Fibroblast of lung (primary cell): ENCODE data around the gene SMC1B. TPM values are rescaled to one million over a fixed set of nuclear protein-coding genes. Genes with fewer than 3 reads are reported as not detected.

Experiments used
- DNase-seq, 2 donors: peaks; one replicate each; pipeline versions ENCODE4 v3.0.0 to v3.0.0-alpha.2; 2010; ENCODE audit warnings: low read depth in 2 of 2
- H2AFZ ChIP-seq: 2 replicates; pipeline ENCODE4 v1.5.1; 2012; ENCODE audit warnings: low read length, control low read depth, inconsistent platforms
- H3K27ac ChIP-seq: 2 replicates; pipeline ENCODE4 v1.5.1; 2011; ENCODE audit warnings: low read length, control low read depth; ENCODE audit not compliant: insufficient read depth
- H3K27me3 ChIP-seq: 2 replicates; pipeline ENCODE4 v1.5.1; 2011; ENCODE audit warnings: mild to moderate bottlenecking, low read length; ENCODE audit not compliant: control insufficient read depth, insufficient read depth
- H3K36me3 ChIP-seq: 2 replicates; pipeline ENCODE4 v1.5.1; 2011; ENCODE audit warnings: low read length; ENCODE audit not compliant: control insufficient read depth, insufficient read depth
- H3K4me1 ChIP-seq: 2 replicates; pipeline ENCODE4 v1.5.1; 2011; ENCODE audit warnings: low read length; ENCODE audit not compliant: control insufficient read depth, insufficient read depth; ENCODE audit errors: extremely low read depth
- H3K4me2 ChIP-seq: 2 replicates; pipeline ENCODE4 v1.5.1; 2011; ENCODE audit warnings: low read length, control low read depth; ENCODE audit not compliant: insufficient read depth; ENCODE audit errors: extremely low read depth
- H3K4me3 ChIP-seq, 4 experiments: fragments of 200-600 bp in 1 of 4; sonication (generic) in 1 of 4; replicated peaks in 1 of 4; 2 replicates each; pipeline ENCODE4 v1.5.1; 2011 to 2016; ENCODE audit warnings: low read length in 4 of 4, low read depth in 3 of 4, mild to moderate bottlenecking in 3 of 4, control low read depth in 2 of 4, inconsistent platforms in 1 of 4, mixed read lengths in 1 of 4; ENCODE audit not compliant: insufficient read depth in 1 of 4; ENCODE audit errors: control extremely low read depth in 1 of 4
- H3K79me2 ChIP-seq: 2 replicates; pipeline ENCODE4 v1.5.1; 2012; ENCODE audit warnings: mild to moderate bottlenecking, low read length, inconsistent platforms; ENCODE audit not compliant: control insufficient read depth, insufficient read depth
- H3K9ac ChIP-seq: 2 replicates; pipeline ENCODE4 v1.5.1; 2011; ENCODE audit warnings: mild to moderate bottlenecking, low read length, control low read depth; ENCODE audit not compliant: insufficient read depth
- H3K9me3 ChIP-seq: 2 replicates; pipeline ENCODE4 v1.5.1; 2012; ENCODE audit warnings: low read depth, low read length; ENCODE audit not compliant: control insufficient read depth, insufficient read depth
- H4K20me1 ChIP-seq: 2 replicates; pipeline ENCODE4 v1.5.1; 2011; ENCODE audit warnings: low read length; ENCODE audit not compliant: control insufficient read depth, insufficient read depth; ENCODE audit errors: extremely low read depth
- CTCF ChIP-seq, 2 donors: IDR thresholded peaks in 1 of 2; conservative IDR thresholded peaks in 1 of 2; 1 replicate in 1 of 2; 2 replicates in 1 of 2; pipeline ENCODE4 v1.5.1; 2011 to 2012; ENCODE audit warnings: low read length in 2 of 2, control low read depth in 1 of 2, inconsistent platforms in 1 of 2, low read depth in 1 of 2, mild to moderate bottlenecking in 1 of 2
- EZH2 ChIP-seq: IDR thresholded peaks from 2 replicates; pipeline ENCODE4 v1.5.1; 2012; ENCODE audit warnings: low read length, control low read depth, mild to moderate bottlenecking; ENCODE audit errors: missing control alignments
- polyA plus RNA-seq, 2 donors: library from polyadenylated mRNA; depleted of rRNA in 1 of 2; stranded (reverse) in 1 of 2; unstranded in 1 of 2; fragments of >200 nt; gene quantifications; 2 replicates each; pipeline ENCODE4 v1.2.1, GENCODE V29; 2011 to 2012; ENCODE audit warnings: missing spikeins in 1 of 2
- total RNA-seq: library from RNA; depleted of rRNA; stranded (reverse); fragments of >200 nt; gene quantifications from 2 replicates; pipeline ENCODE4 v1.2.1, GENCODE V29; 2014

Gene SMC1B
- total and polyA plus RNA-seq, 2 donors (not counting 1 experiment from before 2014, with no cell fraction given) = not detected

GRCh38 chr22:45321827-45322226, 91.6 kb downstream of the SMC1B start:
- no peak overlapping the region for H3K4me2 ChIP-seq
- TF ChIP-seq CTCF (conservative IDR thresholded peaks at IDR 0.05 in 1 of 2, IDR thresholded peaks at IDR 0.05 in 1 of 2; ENCODE audit: low read depth in 1 of 2, low read length in 2 of 2) (no peak), EZH2 (no peak)
- no peaks in the 10 kb centered on the region for H4K20me1 ChIP-seq
- no peaks in the 10 kb centered on the region for H3K27me3 ChIP-seq
- no peak overlapping the region for H3K4me3 ChIP-seq
- H3K9ac ChIP-seq = no peak overlapping the region
- no peak for DNase-seq
- no peak overlapping the region for H2AFZ ChIP-seq
- no peaks in the 10 kb centered on the region for H3K9me3 ChIP-seq
- H3K27ac ChIP-seq = no peak overlapping the region
- H3K4me1 ChIP-seq = peaks cover 21% of the 10 kb centered on the region
- H3K79me2 ChIP-seq = peaks cover 5% of the 10 kb centered on the region
- H3K36me3 ChIP-seq = peaks cover 8% of the 10 kb centered on the region

DNA sequence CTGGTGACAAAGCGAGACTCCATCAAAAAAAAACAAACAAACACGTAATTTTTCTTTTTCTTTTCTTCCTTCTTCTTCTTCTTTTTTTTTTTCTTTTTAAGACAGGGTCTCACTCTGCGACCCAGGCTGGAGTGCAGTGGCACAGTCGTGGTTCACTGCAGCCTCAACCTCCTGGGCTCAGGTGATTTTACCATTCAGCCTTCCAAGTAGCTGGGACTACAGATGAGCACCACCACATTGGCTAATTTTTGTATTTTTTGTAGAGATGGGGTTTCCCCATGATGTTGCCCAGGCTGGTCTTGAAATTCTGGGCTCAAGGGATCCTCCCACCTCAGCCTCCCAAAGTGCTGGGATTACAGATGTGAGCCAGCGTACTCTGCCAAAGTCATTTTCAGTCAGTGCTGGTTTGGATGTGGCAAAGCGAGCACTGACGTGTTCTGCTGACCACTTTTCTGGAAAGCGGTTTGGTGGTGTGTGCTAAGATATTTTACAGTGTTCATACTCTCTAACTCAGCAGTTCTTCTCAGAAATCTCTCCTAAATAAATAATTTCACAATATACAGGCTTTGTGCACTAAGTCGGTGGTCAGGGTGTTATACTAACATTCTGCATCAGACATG, 92.9 kb downstream of the SMC1B start:
- Histone ChIP-seq H3K27me3 (no peaks in the 10 kb centered on the region), H3K4me1 (peaks cover 21% of the 10 kb centered on the region), H3K9me3 (no peaks in the 10 kb centered on the region), H3K9ac (no peak overlapping the region), H3K36me3 (peaks cover 6% of the 10 kb centered on the region), H4K20me1 (no peaks in the 10 kb centered on the region), H2AFZ (no peak overlapping the region), H3K4me3 (no peak overlapping the region), H3K79me2 (peaks cover 5% of the 10 kb centered on the region), H3K27ac (peak overlapping the region; percentile 88), H3K4me2 (no peak overlapping the region)
- TF ChIP-seq CTCF (conservative IDR thresholded peaks at IDR 0.05 in 1 of 2, IDR thresholded peaks at IDR 0.05 in 1 of 2; ENCODE audit: low read depth in 1 of 2, low read length in 2 of 2) = no peak
- TF ChIP-seq EZH2 = no peak
- peak in 1 of 2 donors; percentile 92 for DNase-seq

GRCh38 chr22:45319324-45319685, 94.1 kb downstream of the SMC1B start:
- H3K4me3 ChIP-seq = no peak overlapping the region
- H3K36me3 ChIP-seq = peaks cover 6% of the 10 kb centered on the region

More at GRCh38 chr22:45319324-45319685, 94.1 kb downstream of the SMC1B start:
- peak; percentile 54 to 91 for DNase-seq
- Histone ChIP-seq H3K9ac (peak overlapping the region; percentile 38), H3K79me2 (peaks cover 7% of the 10 kb centered on the region), H4K20me1 (no peaks in the 10 kb centered on the region), H3K27ac (peak overlapping the region; percentile 88), H2AFZ (no peak overlapping the region), H3K4me1 (peaks cover 21% of the 10 kb centered on the region), H3K27me3 (no peaks in the 10 kb centered on the region), H3K4me2 (peak overlapping the region; percentile 54), H3K9me3 (no peaks in the 10 kb centered on the region)
- TF ChIP-seq EZH2 = no peak
